HepG2 (cell line): ENCODE data around the gene LENEP. TPM values are rescaled to one million over a fixed set of nuclear protein-coding genes. Genes with fewer than 3 reads are reported as not detected.

Experiments used
- ATAC-seq: fragments of 200-7000 bp; cut with Tn5 transposase; 3 replicates; pipeline ENCODE4 v1.9.1; 2020; ENCODE audit warnings: mild to moderate bottlenecking, moderate library complexity
- BruUV-seq: library from RNA; stranded (reverse); fragments of 400-500 nt; replicated peaks from 2 replicates; lab custom pipeline; 2021; lab: Mats Ljungman, UMichigan
- CTCF ChIA-PET: fragments of 300-600 bp; formaldehyde crosslinking; extraction: SDS; loops from one replicate; lab custom pipeline; 2021; ENCODE audit warnings: low total read pairs, inconsistent platforms, low intra/inter-chr PET ratio; lab: Yijun Ruan, JAX
- POLR2A ChIA-PET: fragments of 350-600 bp; sonication (Branson Sonifier 250); formaldehyde crosslinking; loops from one replicate; lab custom pipeline; 2020; ENCODE audit warnings: antibody characterized with exemption, inconsistent platforms; lab: Yijun Ruan, JAX
- DNase-seq: peaks from one replicate; pipeline ENCODE4 v3.0.0-alpha.2; 2015; ENCODE audit warnings: low spot score
- FAIRE-seq: peaks from 3 replicates; lab custom pipeline; 2011; peaks lifted over from hg19 to GRCh38; lab: Jason Lieb, UNC
- H2AFZ ChIP-seq: one replicate; pipeline ENCODE4 v1.6.1; 2011; ENCODE audit warnings: low read length, inconsistent platforms
- H3K27ac ChIP-seq: fragments of 300-600 bp; 3 replicates; pipeline ENCODE4 v1.8.0; 2011; ENCODE audit warnings: mixed run types, mild to moderate bottlenecking, mixed read lengths, low read length, inconsistent platforms; ENCODE audit not compliant: insufficient read depth; ENCODE audit errors: extremely low read length
- H3K27me3 ChIP-seq, 2 experiments: fragments of 200-600 bp in 1 of 2; 2 replicates in 1 of 2; 3 replicates in 1 of 2; pipeline versions ENCODE4 v1.6.0 to v1.8.0; 2011; ENCODE audit warnings: low read length in 2 of 2, mild to moderate bottlenecking in 2 of 2, moderate library complexity in 2 of 2, inconsistent platforms in 1 of 2; ENCODE audit not compliant: insufficient read depth in 2 of 2, control insufficient read depth in 1 of 2
- H3K36me3 ChIP-seq, 2 experiments: fragments of 200-600 bp in 1 of 2; replicated peaks in 1 of 2; 2 replicates in 1 of 2; 3 replicates in 1 of 2; pipeline versions ENCODE4 v1.5.1 to v1.8.0; 2011; ENCODE audit warnings: low read length in 2 of 2, inconsistent platforms in 1 of 2; ENCODE audit not compliant: insufficient read depth in 2 of 2, control insufficient read depth in 1 of 2
- H3K4me1 ChIP-seq: 2 replicates; pipeline ENCODE4 v1.5.1; 2012; ENCODE audit warnings: low read length, inconsistent platforms; ENCODE audit not compliant: insufficient read depth
- H3K4me2 ChIP-seq: 2 replicates; pipeline ENCODE4 v1.6.0; 2011; ENCODE audit warnings: low read depth, low read length, inconsistent platforms
- H3K4me3 ChIP-seq, 3 experiments: fragments of 200-600 bp in 1 of 3; sonication (generic), shearing (Covaris generic) in 1 of 3; replicated peaks in 1 of 3; 2 replicates each; pipeline ENCODE4 v1.5.1; 2011 to 2016; ENCODE audit warnings: low read length in 3 of 3, inconsistent platforms in 2 of 3, low read depth in 2 of 3, mild to moderate bottlenecking in 2 of 3, control low read depth in 1 of 3, mixed read lengths in 1 of 3; ENCODE audit not compliant: insufficient read depth in 1 of 3
- H3K79me2 ChIP-seq: one replicate; pipeline ENCODE4 v1.6.1; 2011; ENCODE audit warnings: low read length, inconsistent platforms; ENCODE audit not compliant: insufficient read depth
- H3K9ac ChIP-seq: 2 replicates; pipeline ENCODE4 v1.6.0; 2011; ENCODE audit warnings: mild to moderate bottlenecking, low read depth, low read length, inconsistent platforms; ENCODE audit not compliant: insufficient read depth
- H3K9me3 ChIP-seq: 2 replicates; pipeline ENCODE4 v1.5.1; 2012; ENCODE audit warnings: mild to moderate bottlenecking, low read length
- H4K20me1 ChIP-seq: 2 replicates; pipeline ENCODE4 v1.6.0; 2011; ENCODE audit warnings: inconsistent platforms, mild to moderate bottlenecking, low read length, moderate library complexity; ENCODE audit not compliant: insufficient read depth
- CREM ChIP-seq, 2 experiments: sonication (generic) in 1 of 2; formaldehyde crosslinking in 1 of 2; IDR thresholded peaks; 2 replicates each; pipeline versions ENCODE4 v1.4.0 to v1.6.1; 2016 to 2020; ENCODE audit warnings: antibody characterized with exemption in 1 of 2, mild to moderate bottlenecking in 1 of 2, missing genetic modification reagents in 1 of 2
- GABPA ChIP-seq, 2 experiments: IDR thresholded peaks; 2 replicates each; pipeline ENCODE4 v1.6.1; 2011 to 2016; ENCODE audit warnings: low read depth in 2 of 2, low read length in 1 of 2, missing biosample characterization in 1 of 2, missing genetic modification characterization in 1 of 2
- HCFC1 ChIP-seq: fragments of 150-350 bp; IDR thresholded peaks from 2 replicates; pipeline ENCODE4 v1.6.1; 2014; ENCODE audit warnings: low read depth, low read length
- HMG20A ChIP-seq: IDR thresholded peaks from 2 replicates; pipeline ENCODE4 v1.6.1; 2016; ENCODE audit warnings: borderline replicate concordance
- NCOA5 ChIP-seq: sonication (generic); formaldehyde crosslinking; IDR thresholded peaks from 2 replicates; pipeline ENCODE4 v1.4.0; 2020; ENCODE audit warnings: missing genetic modification reagents
- NR2C2 ChIP-seq: sonication (generic); formaldehyde crosslinking; IDR thresholded peaks from 2 replicates; pipeline ENCODE4 v1.4.0; 2020; ENCODE audit warnings: missing genetic modification reagents, mild to moderate bottlenecking, moderate library complexity, borderline replicate concordance
- SP2 ChIP-seq: sonication (generic); formaldehyde crosslinking; IDR thresholded peaks from 2 replicates; pipeline ENCODE4 v1.5.1; 2020; ENCODE audit warnings: mild to moderate bottlenecking, missing genetic modification reagents
- THAP11 ChIP-seq: IDR thresholded peaks from 2 replicates; pipeline ENCODE4 v1.6.1; 2016; ENCODE audit warnings: missing biosample characterization, missing genetic modification reagents
- ZBTB3 ChIP-seq: sonication (generic); formaldehyde crosslinking; IDR thresholded peaks from 2 replicates; pipeline ENCODE4 v1.4.0; 2020; ENCODE audit warnings: low read depth, mild to moderate bottlenecking, moderate library complexity, missing genetic modification reagents, borderline replicate concordance
- ZNF20 ChIP-seq: sonication (generic); formaldehyde crosslinking; IDR thresholded peaks from 2 replicates; pipeline ENCODE4 v1.4.0; 2020; ENCODE audit warnings: mild to moderate bottlenecking, moderate library complexity, missing genetic modification reagents
- ZNF354B ChIP-seq: sonication (generic); formaldehyde crosslinking; IDR thresholded peaks from 2 replicates; pipeline ENCODE4 v1.8.0; 2022; ENCODE audit warnings: mild to moderate bottlenecking, missing genetic modification reagents
- ZNF367 ChIP-seq: sonication (generic); formaldehyde crosslinking; IDR thresholded peaks from 2 replicates; pipeline ENCODE4 v1.4.0; 2020; ENCODE audit warnings: missing genetic modification reagents, borderline replicate concordance
- ZNF382 ChIP-seq: sonication (generic); formaldehyde crosslinking; IDR thresholded peaks from 2 replicates; pipeline ENCODE4 v1.5.0; 2020; ENCODE audit warnings: missing genetic modification reagents, mild to moderate bottlenecking, borderline replicate concordance
- ZNF546 ChIP-seq: sonication (generic); formaldehyde crosslinking; conservative IDR thresholded peaks from 2 replicates; pipeline ENCODE4 v1.8.1; 2023; ENCODE audit warnings: mild to moderate bottlenecking, missing genetic modification reagents
- ZSCAN31 ChIP-seq: sonication (generic); formaldehyde crosslinking; IDR thresholded peaks from 2 replicates; pipeline ENCODE4 v1.5.0; 2020; ENCODE audit warnings: low read depth, mild to moderate bottlenecking, missing genetic modification reagents
- WGBS: methylation state at CpG from one replicate; pipeline ENCODE4 v1.1.6; 2017; ENCODE audit warnings: low lambda C conversion rate; 5-methylcytosine and 5-hydroxymethylcytosine counted together
- in situ Hi-C: cut with HindIII; loops from 2 replicates; pipeline ENCODE4 v1.10.0; 2017; ENCODE audit warnings: low pct_unique_long_range_greater_than_20kb; ENCODE audit not compliant: extremely low pct_ligation_motif_present
- intact Hi-C: fragments of 100-400 bp; cut with micrococcal nuclease; formaldehyde crosslinking; loops from one replicate; pipeline ENCODE4 v1.10.0; 2022; ENCODE audit not compliant: unreplicated experiment
- polyA plus RNA-seq, 8 experiments: library from polyadenylated mRNA; depleted of rRNA in 3 of 8; stranded (reverse) in 7 of 8; unstranded in 1 of 8; fragments of >200 nt; fragmentation: Illumina TruSeq in 4 of 8; extraction: Trizol in 4 of 8; gene quantifications; 2 replicates each; pipeline versions ENCODE4 v1.2.1 to v1.2.3, GENCODE V29; 2011 to 2016; ENCODE audit warnings: low read depth in 4 of 8, missing spikeins in 1 of 8, mixed read lengths in 1 of 8; ENCODE audit not compliant: insufficient read depth in 1 of 8
- total RNA-seq, 5 experiments: library from RNA; depleted of rRNA; stranded (reverse); fragments of >200 nt; fragmentation: Illumina TruSeq; extraction: Trizol; gene quantifications; 2 replicates each; pipeline ENCODE4 v1.2.3, GENCODE V29; 2016; ENCODE audit warnings: low read depth in 1 of 5
- TF ChIP-seq, protein P1 (sequence below): sonication (generic); formaldehyde crosslinking; IDR thresholded peaks from 2 replicates; pipeline ENCODE4 v1.8.0; 2022; ENCODE audit warnings: missing genetic modification reagents, mild to moderate bottlenecking, moderate library complexity, borderline replicate concordance
- TF ChIP-seq, protein P2 (sequence below): sonication (generic); formaldehyde crosslinking; IDR thresholded peaks from 2 replicates; pipeline ENCODE4 v1.5.0; 2020; ENCODE audit warnings: mild to moderate bottlenecking, missing genetic modification reagents
- TF ChIP-seq, protein P3 (sequence below): sonication (generic); formaldehyde crosslinking; IDR thresholded peaks from 2 replicates; pipeline ENCODE4 v1.4.0; 2020; ENCODE audit warnings: mild to moderate bottlenecking, missing genetic modification reagents
- TF ChIP-seq, protein P4 (sequence below): sonication (generic); formaldehyde crosslinking; IDR thresholded peaks from 2 replicates; pipeline ENCODE4 v1.5.1; 2020; ENCODE audit warnings: mild to moderate bottlenecking, missing genetic modification reagents, moderate library complexity

LENEP gene
- total and polyA plus RNA-seq, 2 of the 13 experiments (the other 11 are each of a cell fraction or from before 2014, with no cell fraction given), result 0.29 TPM; not detected in 1

DNA sequence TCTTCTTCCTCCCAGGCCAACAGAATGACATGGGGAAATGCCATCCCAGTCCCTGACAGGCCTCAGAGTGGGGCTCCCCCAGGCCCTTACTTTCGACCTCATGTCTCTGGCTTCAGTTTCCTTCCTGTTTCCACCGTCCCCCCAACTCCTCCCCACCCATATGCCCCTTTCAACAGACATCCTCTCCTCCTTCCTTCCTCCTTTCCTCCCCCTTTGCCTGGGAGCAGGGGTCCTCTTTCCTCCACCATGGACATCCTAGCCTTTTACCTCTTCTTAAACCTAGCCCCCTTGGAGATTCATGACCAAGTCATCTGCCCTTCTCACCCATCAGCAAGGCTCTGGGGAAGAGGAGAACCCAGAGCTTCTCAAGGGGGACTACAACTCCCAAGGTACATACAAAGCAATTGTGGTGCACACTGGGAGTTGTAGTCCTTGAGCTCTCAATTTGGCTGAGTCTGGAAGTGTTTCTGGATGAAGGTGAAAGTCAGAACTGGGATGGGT, 13.3 kb downstream of the LENEP start:
- FAIRE-seq (no peak), DNase-seq (no peak), ATAC-seq (no peak)
- H3K27me3 ChIP-seq, result no peaks in the 10 kb centered on the region; a peak in 1 of 5 replicates
- in situ Hi-C loops (no loop called here), intact Hi-C loops (no loop called here)
- H3K4me1 ChIP-seq, result peaks cover 77% of the 10 kb centered on the region
- no peaks in the 10 kb centered on the region for H3K9me3 ChIP-seq
- POLR2A ChIA-PET, result interaction anchor here (1.0 to 1.6 kb wide), 4 partner anchors 11 to 50 kb away, joined by 3 to 10 read pairs (median 6); partner anchors contain the start of gene PBXIP1
- WGBS, result 83% methylated on average over 2 of the region's 2 CpGs
- no peak overlapping the region for H2AFZ ChIP-seq
- no peak overlapping the region for H3K9ac ChIP-seq
- H4K20me1 ChIP-seq, result peaks cover 5% of the 10 kb centered on the region; the same call in 1 of the 2 replicates
- H3K27ac ChIP-seq, result peak overlapping the region; percentile 8
- CTCF ChIA-PET, result no interaction called here
- peaks cover 46% of the 10 kb centered on the region for H3K79me2 ChIP-seq
- peak overlapping the region; percentile 36; the same call in 1 of the 2 replicates for H3K4me2 ChIP-seq
- peaks cover 1 to 6% of the 10 kb centered on the region in 2 experiments; a peak in 3 of 5 replicates for H3K36me3 ChIP-seq
- no peak overlapping the region for H3K4me3 ChIP-seq
- no TSS peak for BruUV-seq
- TF ChIP-seq HCFC1 (peak; percentile 72), ZBTB3 (no peak), CREM (IDR thresholded peaks at IDR 0.05) (peak; percentile 72; the same call in 1 of the 2 replicates), CREM (CRISPR knock-in tag; IDR thresholded peaks at IDR 0.05) (no peak), SP2 (CRISPR knock-in tag) (no peak), ZNF367 (CRISPR knock-in tag) (no peak), ZNF546 (CRISPR knock-in tag) (no peak), ZNF354B (no peak), GABPA (IDR thresholded peaks at IDR 0.05; ENCODE audit: low read depth, low read length) (no peak), GABPA (CRISPR knock-in tag; IDR thresholded peaks at IDR 0.05; ENCODE audit: low read depth) (peak; percentile 60), ZNF20 (CRISPR knock-in tag) (no peak), NCOA5 (CRISPR knock-in tag) (no peak), NR2C2 (CRISPR knock-in tag) (peak; percentile 23; the same call in 1 of the 2 replicates), HMG20A (no peak), THAP11 (CRISPR knock-in tag) (peak; percentile 96), ZSCAN31 (CRISPR knock-in tag) (no peak), ZNF382 (CRISPR knock-in tag) (no peak)
- TF ChIP-seq, protein P1, sequence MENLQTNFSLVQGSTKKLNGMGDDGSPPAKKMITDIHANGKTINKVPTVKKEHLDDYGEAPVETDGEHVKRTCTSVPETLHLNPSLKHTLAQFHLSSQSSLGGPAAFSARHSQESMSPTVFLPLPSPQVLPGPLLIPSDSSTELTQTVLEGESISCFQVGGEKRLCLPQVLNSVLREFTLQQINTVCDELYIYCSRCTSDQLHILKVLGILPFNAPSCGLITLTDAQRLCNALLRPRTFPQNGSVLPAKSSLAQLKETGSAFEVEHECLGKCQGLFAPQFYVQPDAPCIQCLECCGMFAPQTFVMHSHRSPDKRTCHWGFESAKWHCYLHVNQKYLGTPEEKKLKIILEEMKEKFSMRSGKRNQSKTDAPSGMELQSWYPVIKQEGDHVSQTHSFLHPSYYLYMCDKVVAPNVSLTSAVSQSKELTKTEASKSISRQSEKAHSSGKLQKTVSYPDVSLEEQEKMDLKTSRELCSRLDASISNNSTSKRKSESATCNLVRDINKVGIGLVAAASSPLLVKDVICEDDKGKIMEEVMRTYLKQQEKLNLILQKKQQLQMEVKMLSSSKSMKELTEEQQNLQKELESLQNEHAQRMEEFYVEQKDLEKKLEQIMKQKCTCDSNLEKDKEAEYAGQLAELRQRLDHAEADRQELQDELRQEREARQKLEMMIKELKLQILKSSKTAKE (CRISPR knock-in tag), result no peak
- TF ChIP-seq, protein P2, sequence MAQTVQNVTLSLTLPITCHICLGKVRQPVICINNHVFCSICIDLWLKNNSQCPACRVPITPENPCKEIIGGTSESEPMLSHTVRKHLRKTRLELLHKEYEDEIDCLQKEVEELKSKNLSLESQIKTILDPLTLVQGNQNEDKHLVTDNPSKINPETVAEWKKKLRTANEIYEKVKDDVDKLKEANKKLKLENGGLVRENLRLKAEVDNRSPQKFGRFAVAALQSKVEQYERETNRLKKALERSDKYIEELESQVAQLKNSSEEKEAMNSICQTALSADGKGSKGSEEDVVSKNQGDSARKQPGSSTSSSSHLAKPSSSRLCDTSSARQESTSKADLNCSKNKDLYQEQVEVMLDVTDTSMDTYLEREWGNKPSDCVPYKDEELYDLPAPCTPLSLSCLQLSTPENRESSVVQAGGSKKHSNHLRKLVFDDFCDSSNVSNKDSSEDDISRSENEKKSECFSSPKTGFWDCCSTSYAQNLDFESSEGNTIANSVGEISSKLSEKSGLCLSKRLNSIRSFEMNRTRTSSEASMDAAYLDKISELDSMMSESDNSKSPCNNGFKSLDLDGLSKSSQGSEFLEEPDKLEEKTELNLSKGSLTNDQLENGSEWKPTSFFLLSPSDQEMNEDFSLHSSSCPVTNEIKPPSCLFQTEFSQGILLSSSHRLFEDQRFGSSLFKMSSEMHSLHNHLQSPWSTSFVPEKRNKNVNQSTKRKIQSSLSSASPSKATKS, result no peak
- TF ChIP-seq, protein P3, sequence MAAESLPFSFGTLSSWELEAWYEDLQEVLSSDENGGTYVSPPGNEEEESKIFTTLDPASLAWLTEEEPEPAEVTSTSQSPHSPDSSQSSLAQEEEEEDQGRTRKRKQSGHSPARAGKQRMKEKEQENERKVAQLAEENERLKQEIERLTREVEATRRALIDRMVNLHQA (CRISPR knock-in tag), result no peak
- TF ChIP-seq, protein P4, sequence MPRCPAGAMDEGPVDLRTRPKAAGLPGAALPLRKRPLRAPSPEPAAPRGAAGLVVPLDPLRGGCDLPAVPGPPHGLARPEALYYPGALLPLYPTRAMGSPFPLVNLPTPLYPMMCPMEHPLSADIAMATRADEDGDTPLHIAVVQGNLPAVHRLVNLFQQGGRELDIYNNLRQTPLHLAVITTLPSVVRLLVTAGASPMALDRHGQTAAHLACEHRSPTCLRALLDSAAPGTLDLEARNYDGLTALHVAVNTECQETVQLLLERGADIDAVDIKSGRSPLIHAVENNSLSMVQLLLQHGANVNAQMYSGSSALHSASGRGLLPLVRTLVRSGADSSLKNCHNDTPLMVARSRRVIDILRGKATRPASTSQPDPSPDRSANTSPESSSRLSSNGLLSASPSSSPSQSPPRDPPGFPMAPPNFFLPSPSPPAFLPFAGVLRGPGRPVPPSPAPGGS (CRISPR knock-in tag), result no peak
